OCI-LY7 (cell line): ENCODE results near the gene IGSF21. TPM values are rescaled to one million over a fixed set of nuclear protein-coding genes. Genes with fewer than 3 reads are reported as not detected.

ENCODE experiments used
- BruUV-seq: library from RNA; stranded (reverse); fragments of 400-500 nt; replicated peaks from 2 replicates; lab custom pipeline; 2021; lab: Mats Ljungman, UMichigan
- CTCF ChIA-PET: fragments of 300-600 bp; sonication (Branson Sonifier 250); formaldehyde crosslinking; loops from one replicate; lab custom pipeline; 2022; ENCODE audit warnings: antibody characterized with exemption; ENCODE audit not compliant: unreplicated experiment; lab: Charles Lee
- POLR2A ChIA-PET: fragments of 300-600 bp; sonication (Branson Sonifier 250); formaldehyde crosslinking; loops from one replicate; lab custom pipeline; 2022; ENCODE audit warnings: antibody characterized with exemption; lab: Charles Lee
- DNase-seq: peaks from one replicate; pipeline ENCODE4 v3.0.0-alpha.2; 2015; ENCODE audit warnings: low spot score
- H2AFZ ChIP-seq: fragments of 200-600 bp; sonication (generic), shearing (Covaris generic); 2 replicates; pipeline ENCODE4 v1.6.1; 2014; ENCODE audit warnings: mild to moderate bottlenecking, antibody characterized with exemption, low read length, moderate library complexity
- H3K27ac ChIP-seq: fragments of 200-600 bp; sonication (generic); 2 replicates; pipeline ENCODE4 v1.5.1; 2014; ENCODE audit warnings: mixed run types, low read depth, mild to moderate bottlenecking, moderate library complexity, low read length, inconsistent platforms; ENCODE audit not compliant: poor library complexity, severe bottlenecking
- H3K36me3 ChIP-seq: fragments of 200-600 bp; sonication (generic); 2 replicates; pipeline ENCODE4 v1.6.1; 2014; ENCODE audit warnings: mild to moderate bottlenecking, antibody characterized with exemption, low read length, moderate library complexity, mixed read lengths; ENCODE audit not compliant: insufficient read depth
- H3K4me1 ChIP-seq: fragments of 200-600 bp; sonication (generic); 2 replicates; pipeline ENCODE4 v1.5.1; 2014; ENCODE audit warnings: mild to moderate bottlenecking, low read length; ENCODE audit not compliant: insufficient read depth, poor library complexity, severe bottlenecking
- H3K4me2 ChIP-seq: fragments of 200-600 bp; sonication (generic); 2 replicates; pipeline ENCODE4 v1.6.1; 2014; ENCODE audit warnings: mild to moderate bottlenecking, low read length
- H3K4me3 ChIP-seq: fragments of 200-600 bp; sonication (generic); 2 replicates; pipeline ENCODE4 v1.5.1; 2014; ENCODE audit warnings: mild to moderate bottlenecking, low read depth, low read length; ENCODE audit not compliant: poor library complexity, severe bottlenecking
- H3K79me2 ChIP-seq: fragments of 200-600 bp; sonication (generic); 2 replicates; pipeline ENCODE4 v1.6.1; 2016; ENCODE audit warnings: low read depth, mild to moderate bottlenecking, low read length, moderate library complexity, mixed read lengths; ENCODE audit not compliant: insufficient read depth
- H3K9me2 ChIP-seq: fragments of 200-600 bp; sonication (generic); 2 replicates; pipeline ENCODE4 v1.6.1; 2016; ENCODE audit warnings: mild to moderate bottlenecking, low read length, mixed read lengths; ENCODE audit not compliant: insufficient read depth
- H3K9me3 ChIP-seq: fragments of 200-600 bp; sonication (generic); 2 replicates; pipeline ENCODE4 v1.6.1; 2014; ENCODE audit warnings: mild to moderate bottlenecking, mixed run types, low read length, mixed read lengths
- H4K20me1 ChIP-seq: fragments of 200-600 bp; sonication (generic); 2 replicates; pipeline ENCODE4 v1.6.1; 2014; ENCODE audit warnings: mild to moderate bottlenecking, antibody characterized with exemption, low read length, moderate library complexity, mixed read lengths; ENCODE audit not compliant: insufficient read depth
- EZH2phosphoT487 ChIP-seq: fragments of 200-600 bp; sonication (generic); IDR thresholded peaks from 2 replicates; pipeline ENCODE4 v1.6.1; 2018; ENCODE audit warnings: low read depth, borderline replicate concordance, mild to moderate bottlenecking, mixed run types, antibody characterized with exemption, low read length, moderate library complexity, mixed read lengths
- intact Hi-C: fragments of 100-400 bp; cut with micrococcal nuclease; formaldehyde crosslinking; loops from one replicate; pipeline ENCODE4 v1.10.0; 2022; ENCODE audit not compliant: unreplicated experiment
- total RNA-seq, 2 experiments: library from RNA; depleted of rRNA in 1 of 2; stranded (reverse); fragments of >200 nt in 1 of 2; shearing (Covaris generic) in 1 of 2; gene quantifications; 2 replicates each; pipeline ENCODE4 v1.2.3, GENCODE V29; 2014 to 2022
- TF ChIP-seq, protein P1 (sequence below): fragments of 200-600 bp; sonication (generic); conservative IDR thresholded peaks from 2 replicates; pipeline ENCODE4 v1.5.1; 2014; ENCODE audit warnings: mild to moderate bottlenecking, antibody characterized with exemption, low read length, moderate library complexity, mixed read lengths

The IGSF21 gene
- total RNA-seq, 2 experiments from 2014 or later = 0.17 TPM; not detected in 1

- BruUV-seq = no TSS peak
- DNase-seq = no peak
- Histone ChIP-seq H3K9me3 (no peaks in the 10 kb centered on the region), H3K27ac (no peak overlapping the region), H2AFZ (no peak overlapping the region), H3K79me2 (no peaks in the 10 kb centered on the region), H3K4me2 (no peak overlapping the region), H3K9me2 (no peaks in the 10 kb centered on the region), H3K4me1 (no peaks in the 10 kb centered on the region), H3K4me3 (no peak overlapping the region), H3K36me3 (no peaks in the 10 kb centered on the region), H4K20me1 (no peaks in the 10 kb centered on the region)
- TF ChIP-seq, protein P1, sequence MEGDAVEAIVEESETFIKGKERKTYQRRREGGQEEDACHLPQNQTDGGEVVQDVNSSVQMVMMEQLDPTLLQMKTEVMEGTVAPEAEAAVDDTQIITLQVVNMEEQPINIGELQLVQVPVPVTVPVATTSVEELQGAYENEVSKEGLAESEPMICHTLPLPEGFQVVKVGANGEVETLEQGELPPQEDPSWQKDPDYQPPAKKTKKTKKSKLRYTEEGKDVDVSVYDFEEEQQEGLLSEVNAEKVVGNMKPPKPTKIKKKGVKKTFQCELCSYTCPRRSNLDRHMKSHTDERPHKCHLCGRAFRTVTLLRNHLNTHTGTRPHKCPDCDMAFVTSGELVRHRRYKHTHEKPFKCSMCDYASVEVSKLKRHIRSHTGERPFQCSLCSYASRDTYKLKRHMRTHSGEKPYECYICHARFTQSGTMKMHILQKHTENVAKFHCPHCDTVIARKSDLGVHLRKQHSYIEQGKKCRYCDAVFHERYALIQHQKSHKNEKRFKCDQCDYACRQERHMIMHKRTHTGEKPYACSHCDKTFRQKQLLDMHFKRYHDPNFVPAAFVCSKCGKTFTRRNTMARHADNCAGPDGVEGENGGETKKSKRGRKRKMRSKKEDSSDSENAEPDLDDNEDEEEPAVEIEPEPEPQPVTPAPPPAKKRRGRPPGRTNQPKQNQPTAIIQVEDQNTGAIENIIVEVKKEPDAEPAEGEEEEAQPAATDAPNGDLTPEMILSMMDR = no peak
- no peak for TF ChIP-seq EZH2phosphoT487
- POLR2A ChIA-PET = no interaction called here
- intact Hi-C loops = loop anchor here (10.0 kb wide), 1 partner anchor 196 kb away; no protein-coding TSS in a partner anchor
- CTCF ChIA-PET = interaction anchor here (0.6 kb wide), 1 partner anchor 239 kb away, joined by 3 read pairs; no protein-coding TSS in a partner anchor
Observed at GRCh38 chr1:18108299-18109057, 880 bp downstream of the IGSF21 start.

DNA sequence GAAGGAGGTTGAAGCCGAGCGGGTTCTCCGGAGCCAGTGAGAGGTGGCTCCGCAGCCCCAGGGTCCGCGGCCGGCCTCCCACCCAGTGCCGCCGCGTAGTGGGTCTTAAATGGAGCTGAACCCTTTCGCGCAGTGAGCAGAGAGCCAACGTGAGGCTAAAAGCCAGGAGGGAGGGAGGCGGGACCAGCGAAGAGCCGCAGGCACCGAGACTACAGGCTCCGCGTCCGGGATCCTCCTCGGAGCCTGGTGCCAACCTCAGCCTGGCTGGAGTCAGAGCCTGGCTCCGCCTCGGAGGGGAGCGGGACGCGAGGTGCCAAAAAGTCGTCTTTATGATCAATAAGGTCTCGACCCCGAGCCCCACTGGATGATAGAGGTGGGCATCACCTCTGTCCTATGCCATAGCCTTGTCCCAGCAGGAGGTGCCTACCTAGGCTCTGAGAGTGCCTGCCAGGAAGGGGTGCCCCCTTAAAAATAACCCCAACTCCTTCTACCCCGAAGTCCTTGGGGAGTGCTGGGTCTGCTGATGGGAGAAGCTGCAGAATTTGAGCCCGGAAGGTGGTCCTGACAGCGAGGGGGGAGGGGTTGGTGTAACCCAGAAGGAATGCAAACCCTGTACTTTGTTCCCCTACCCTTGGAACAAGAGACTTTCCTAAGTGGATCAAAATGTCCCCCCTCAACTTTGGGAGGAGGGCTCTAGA lies 1.6 kb downstream of the IGSF21 start:
- Histone ChIP-seq H3K36me3 (no peaks in the 10 kb centered on the region), H3K79me2 (no peaks in the 10 kb centered on the region), H4K20me1 (no peaks in the 10 kb centered on the region), H3K9me3 (no peaks in the 10 kb centered on the region), H3K9me2 (no peaks in the 10 kb centered on the region), H3K4me1 (no peaks in the 10 kb centered on the region), H2AFZ (no peak overlapping the region), H3K4me2 (no peak overlapping the region), H3K27ac (no peak overlapping the region), H3K4me3 (no peak overlapping the region)
- BruUV-seq = no TSS peak
- TF ChIP-seq, protein P1 = no peak
- TF ChIP-seq EZH2phosphoT487 = no peak
- intact Hi-C loops = loop anchor here (10.0 kb wide), 1 partner anchor 196 kb away; no protein-coding TSS in a partner anchor
- DNase-seq = no peak
- CTCF ChIA-PET = interaction anchor here (0.6 kb wide), 1 partner anchor 239 kb away, joined by 3 read pairs; no protein-coding TSS in a partner anchor
- POLR2A ChIA-PET = no interaction called here
